AG10803 (cell line): ENCODE results near the gene HHEX.

Experiments
- DNase-seq: peaks from one replicate; pipeline ENCODE4 v3.0.0; 2010; ENCODE audit warnings: low read depth
- H3K4me3 ChIP-seq: 2 replicates; pipeline ENCODE4 v1.5.1; 2011; ENCODE audit warnings: mild to moderate bottlenecking, low read length, control low read depth
- CTCF ChIP-seq: conservative IDR thresholded peaks from 2 replicates; pipeline ENCODE4 v1.5.1; 2011; ENCODE audit warnings: mild to moderate bottlenecking, low read length, control low read depth, inconsistent platforms

HHEX gene

DNA sequence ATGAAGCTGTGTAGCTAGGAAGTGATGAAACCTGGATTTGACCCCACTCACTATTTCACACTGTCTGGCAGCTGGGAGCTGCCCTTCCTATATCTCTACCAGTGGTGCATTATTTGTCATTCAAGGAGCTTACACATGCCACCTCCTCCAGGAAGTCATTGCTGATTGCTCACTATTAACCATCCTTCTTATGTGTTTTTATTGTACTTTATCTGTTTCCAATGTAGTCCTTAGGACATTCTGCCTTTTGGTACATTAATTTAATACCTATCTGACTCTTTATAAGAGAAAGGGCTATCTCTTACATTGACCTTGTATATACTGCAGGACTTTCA lies 31.0 kb downstream of the HHEX start:
- no peak for TF ChIP-seq CTCF

GRCh38 chr10:92722349-92722748 lies 32.6 kb downstream of the HHEX start:
- H3K4me3 ChIP-seq, result no peak overlapping the region
- DNase-seq, result no peak
- no peak for TF ChIP-seq CTCF

More for the DNA sequence above, 31.0 kb downstream of the HHEX start:
- DNase-seq, result no peak
- no peak overlapping the region for H3K4me3 ChIP-seq

DNA sequence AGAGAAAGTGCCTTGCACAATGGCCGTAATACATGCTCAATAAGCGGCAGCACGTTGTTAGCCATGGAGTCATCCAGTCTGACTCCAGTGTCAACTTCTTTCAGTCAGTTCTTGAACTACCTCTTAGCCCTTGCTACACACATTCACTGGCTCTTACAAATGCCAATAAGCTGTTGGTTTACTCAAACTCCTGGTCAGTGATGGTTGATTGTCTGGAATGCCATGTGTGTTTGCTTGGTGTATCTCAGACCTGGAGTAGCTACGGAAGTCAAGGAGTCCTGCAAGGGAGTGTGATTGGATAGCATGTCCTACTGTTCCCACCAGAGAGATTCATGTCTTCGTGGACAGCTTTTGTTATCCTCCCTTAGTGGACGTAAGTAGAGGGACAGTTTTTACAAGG lies 37.4 kb downstream of the HHEX start:
- no peak overlapping the region for H3K4me3 ChIP-seq
- DNase-seq, result no peak
- no peak for TF ChIP-seq CTCF

GRCh38 chr10:92727550-92727949 lies 37.8 kb downstream of the HHEX start:
- no peak for DNase-seq
- no peak overlapping the region for H3K4me3 ChIP-seq
- TF ChIP-seq CTCF, result no peak

DNA sequence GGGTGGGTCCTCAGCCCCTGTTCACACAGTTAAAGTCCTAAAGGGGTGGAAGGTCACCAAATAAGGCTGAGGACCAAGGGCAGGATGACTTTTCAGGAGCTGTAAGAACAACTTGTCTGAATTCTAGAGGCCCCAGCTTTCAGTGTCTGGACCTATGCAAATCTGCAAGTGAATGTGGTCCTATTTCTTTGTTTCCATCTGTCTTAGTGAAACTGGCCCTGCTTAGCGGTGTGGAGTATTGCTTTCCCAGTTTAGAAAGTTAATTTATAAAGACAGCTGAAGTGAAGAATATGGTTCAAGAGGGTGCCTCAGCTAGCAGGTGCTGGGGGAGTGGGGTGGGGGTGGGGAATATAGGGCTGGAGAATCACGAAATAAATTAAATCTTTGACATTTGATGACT lies 40.1 kb downstream of the HHEX start:
- no peak for DNase-seq
- TF ChIP-seq CTCF, result no peak

DNA sequence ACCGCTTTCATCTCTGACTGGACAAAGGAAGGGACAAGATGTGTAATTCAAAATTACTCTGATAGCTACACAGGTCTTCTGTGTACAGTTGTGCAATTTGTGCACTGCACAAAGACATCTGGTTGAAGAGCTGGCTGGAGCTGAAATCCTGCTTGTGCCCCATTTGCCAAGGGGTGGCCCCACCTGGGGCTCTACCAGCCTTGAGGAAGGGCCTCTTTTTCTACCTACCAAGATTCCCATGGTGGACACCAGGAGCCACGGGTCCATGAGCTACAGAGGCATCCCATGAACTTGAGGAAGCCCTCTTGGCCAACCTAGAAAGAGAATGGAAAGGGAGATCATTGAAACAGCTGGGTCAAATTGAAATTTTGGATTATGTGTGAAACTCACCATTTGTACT lies 43.2 kb downstream of the HHEX start:
- no peak for DNase-seq
- TF ChIP-seq CTCF, result no peak

More for the DNA sequence above, 40.1 kb downstream of the HHEX start:
- no peak overlapping the region for H3K4me3 ChIP-seq

DNA sequence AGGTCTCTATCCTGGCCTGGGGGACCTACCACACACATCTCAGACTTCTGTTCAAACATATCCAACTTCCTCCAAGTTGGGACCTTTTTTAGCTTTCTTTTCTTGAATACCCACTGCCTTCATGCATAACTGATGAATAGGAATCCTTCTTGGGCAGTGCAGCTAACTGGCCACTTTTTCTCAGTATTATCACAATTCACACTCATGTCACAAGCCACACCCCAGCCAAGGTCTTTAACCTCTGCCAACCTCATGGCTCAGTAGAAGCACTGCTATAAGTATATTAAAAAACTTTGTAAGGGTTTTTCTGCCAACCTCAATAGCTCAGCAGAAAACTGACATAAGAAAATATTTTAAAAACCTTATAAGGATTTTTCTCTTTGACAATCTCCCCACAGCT lies 44.5 kb downstream of the HHEX start:
- no peak overlapping the region for H3K4me3 ChIP-seq
- TF ChIP-seq CTCF, result no peak
- DNase-seq, result no peak

More for the DNA sequence above, 43.2 kb downstream of the HHEX start:
- no peak overlapping the region for H3K4me3 ChIP-seq
